ENCODE measurements around the gene CCDC195.

CCDC195 gene

DNA sequence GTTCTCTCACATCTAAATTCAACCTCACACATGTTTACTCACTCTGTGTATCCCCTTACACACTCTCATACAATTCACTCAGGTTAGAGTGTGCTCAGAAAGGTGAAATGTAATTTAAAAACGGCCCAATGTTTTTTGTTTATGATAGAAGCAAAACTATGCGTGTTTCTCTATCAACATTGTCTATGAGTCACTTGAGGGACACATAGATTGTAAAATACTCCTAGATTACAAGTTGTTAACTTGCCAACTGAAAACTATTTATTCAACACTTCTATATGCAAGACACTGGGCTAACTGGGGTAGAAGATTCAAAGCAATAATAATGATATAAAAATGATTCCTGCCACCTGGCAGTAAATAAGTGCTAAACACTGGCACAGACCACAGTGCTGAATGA, 24.6 kb downstream of the CCDC195 start:
- Histone ChIP-seq H3K9ac (no peak overlapping the region), H3K4me2 (no peak overlapping the region), H3K36me3 (ENCODE audit: insufficient read depth) (no peaks in the 10 kb centered on the region), H3K4me3 (IDR thresholded peaks at IDR 0.05; ENCODE audit: insufficient read depth, low read depth, low read length) (no peak overlapping the region), H3K27me3 (ENCODE audit: insufficient read depth, low read depth) (no peaks in the 10 kb centered on the region), H3K79me2 (ENCODE audit: insufficient read depth, low read depth) (no peaks in the 10 kb centered on the region), H3K27ac (no peak overlapping the region), H2AFZ (ENCODE audit: low read depth) (no peak overlapping the region), H4K20me1 (ENCODE audit: insufficient read depth) (no peaks in the 10 kb centered on the region), H3K4me1 (ENCODE audit: low read depth, poor library complexity, severe bottlenecking) (no peaks in the 10 kb centered on the region)
- TF ChIP-seq, protein P1, sequence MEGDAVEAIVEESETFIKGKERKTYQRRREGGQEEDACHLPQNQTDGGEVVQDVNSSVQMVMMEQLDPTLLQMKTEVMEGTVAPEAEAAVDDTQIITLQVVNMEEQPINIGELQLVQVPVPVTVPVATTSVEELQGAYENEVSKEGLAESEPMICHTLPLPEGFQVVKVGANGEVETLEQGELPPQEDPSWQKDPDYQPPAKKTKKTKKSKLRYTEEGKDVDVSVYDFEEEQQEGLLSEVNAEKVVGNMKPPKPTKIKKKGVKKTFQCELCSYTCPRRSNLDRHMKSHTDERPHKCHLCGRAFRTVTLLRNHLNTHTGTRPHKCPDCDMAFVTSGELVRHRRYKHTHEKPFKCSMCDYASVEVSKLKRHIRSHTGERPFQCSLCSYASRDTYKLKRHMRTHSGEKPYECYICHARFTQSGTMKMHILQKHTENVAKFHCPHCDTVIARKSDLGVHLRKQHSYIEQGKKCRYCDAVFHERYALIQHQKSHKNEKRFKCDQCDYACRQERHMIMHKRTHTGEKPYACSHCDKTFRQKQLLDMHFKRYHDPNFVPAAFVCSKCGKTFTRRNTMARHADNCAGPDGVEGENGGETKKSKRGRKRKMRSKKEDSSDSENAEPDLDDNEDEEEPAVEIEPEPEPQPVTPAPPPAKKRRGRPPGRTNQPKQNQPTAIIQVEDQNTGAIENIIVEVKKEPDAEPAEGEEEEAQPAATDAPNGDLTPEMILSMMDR (conservative IDR thresholded peaks at IDR 0.05; ENCODE audit: low read depth, low read length): no peak

- Histone ChIP-seq H3K4me2 (no peak overlapping the region), H3K27me3 (ENCODE audit: insufficient read depth, low read depth) (no peaks in the 10 kb centered on the region), H2AFZ (ENCODE audit: low read depth) (no peak overlapping the region), H3K9ac (no peak overlapping the region), H4K20me1 (ENCODE audit: insufficient read depth) (no peaks in the 10 kb centered on the region), H3K4me1 (ENCODE audit: low read depth, poor library complexity, severe bottlenecking) (no peaks in the 10 kb centered on the region), H3K36me3 (ENCODE audit: insufficient read depth) (no peaks in the 10 kb centered on the region), H3K79me2 (ENCODE audit: insufficient read depth, low read depth) (no peaks in the 10 kb centered on the region), H3K4me3 (IDR thresholded peaks at IDR 0.05; ENCODE audit: insufficient read depth, low read depth, low read length) (no peak overlapping the region), H3K27ac (no peak overlapping the region)
- TF ChIP-seq, protein P1 (conservative IDR thresholded peaks at IDR 0.05; ENCODE audit: low read depth, low read length): no peak
Measured at GRCh38 chr2:224690868-224691267, 25.3 kb downstream of the CCDC195 start.

GRCh38 chr2:224689539-224689938, 26.6 kb downstream of the CCDC195 start:
- no peak overlapping the region for H3K9ac ChIP-seq
- TF ChIP-seq, protein P1 (conservative IDR thresholded peaks at IDR 0.05; ENCODE audit: low read depth, low read length): no peak
- no peak overlapping the region for H2AFZ ChIP-seq (ENCODE audit: low read depth)
- H3K27me3 ChIP-seq (ENCODE audit: insufficient read depth, low read depth): no peaks in the 10 kb centered on the region
- H3K4me2 ChIP-seq: no peak overlapping the region
- no peak overlapping the region for H3K4me3 ChIP-seq (IDR thresholded peaks at IDR 0.05; ENCODE audit: insufficient read depth, low read depth, low read length)
- no peaks in the 10 kb centered on the region for H3K79me2 ChIP-seq (ENCODE audit: insufficient read depth, low read depth)
- no peaks in the 10 kb centered on the region for H3K36me3 ChIP-seq (ENCODE audit: insufficient read depth)
- H4K20me1 ChIP-seq (ENCODE audit: insufficient read depth): no peaks in the 10 kb centered on the region
- no peaks in the 10 kb centered on the region for H3K4me1 ChIP-seq (ENCODE audit: low read depth, poor library complexity, severe bottlenecking)
- no peak overlapping the region for H3K27ac ChIP-seq

- no peaks in the 10 kb centered on the region for H3K27me3 ChIP-seq (ENCODE audit: insufficient read depth, low read depth)
- no peaks in the 10 kb centered on the region for H3K79me2 ChIP-seq (ENCODE audit: insufficient read depth, low read depth)
- TF ChIP-seq, protein P1 (conservative IDR thresholded peaks at IDR 0.05; ENCODE audit: low read depth, low read length): no peak
- H3K4me2 ChIP-seq: no peak overlapping the region
- H3K36me3 ChIP-seq (ENCODE audit: insufficient read depth): no peaks in the 10 kb centered on the region
- H3K9ac ChIP-seq: no peak overlapping the region
- H3K4me3 ChIP-seq (IDR thresholded peaks at IDR 0.05; ENCODE audit: insufficient read depth, low read depth, low read length): no peak overlapping the region
- no peaks in the 10 kb centered on the region for H4K20me1 ChIP-seq (ENCODE audit: insufficient read depth)
- no peak overlapping the region for H2AFZ ChIP-seq (ENCODE audit: low read depth)
- no peak overlapping the region for H3K27ac ChIP-seq
- H3K4me1 ChIP-seq (ENCODE audit: low read depth, poor library complexity, severe bottlenecking): no peaks in the 10 kb centered on the region
Measured at GRCh38 chr2:224688997-224689396, 27.2 kb downstream of the CCDC195 start.

Measured in KMS-11 (cell line).